Trophoblast cell (in vitro differentiated cells and primary cell): ENCODE results near the gene IFI30.

Source experiments
- DNase-seq, 2 donors: peaks; one replicate each; pipeline ENCODE4 v3.0.0-alpha.2; 2016
- H2AFZ ChIP-seq: 2 replicates; pipeline ENCODE4 v1.6.1; 2013; ENCODE audit warnings: low read length, moderate library complexity, mild to moderate bottlenecking; ENCODE audit not compliant: insufficient read depth, poor library complexity
- H2AK5ac ChIP-seq: 2 replicates; pipeline ENCODE4 v1.6.1; 2013; ENCODE audit warnings: mild to moderate bottlenecking, low read length
- H2BK120ac ChIP-seq: 2 replicates; pipeline ENCODE4 v1.6.1; 2013; ENCODE audit warnings: low read length, mild to moderate bottlenecking, moderate library complexity; ENCODE audit not compliant: insufficient read depth, poor library complexity
- H2BK12ac ChIP-seq: 2 replicates; pipeline ENCODE4 v1.6.1; 2013; ENCODE audit warnings: mild to moderate bottlenecking, low read length, moderate library complexity
- H2BK5ac ChIP-seq: 2 replicates; pipeline ENCODE4 v1.6.1; 2013; ENCODE audit warnings: low read length, low read depth, moderate library complexity, mild to moderate bottlenecking; ENCODE audit not compliant: poor library complexity
- H3K14ac ChIP-seq: 2 replicates; pipeline ENCODE4 v1.6.1; 2013; ENCODE audit warnings: mild to moderate bottlenecking, low read length
- H3K18ac ChIP-seq: 2 replicates; pipeline ENCODE4 v1.6.1; 2013; ENCODE audit warnings: mild to moderate bottlenecking, low read length
- H3K23ac ChIP-seq: 2 replicates; pipeline ENCODE4 v1.6.1; 2013; ENCODE audit warnings: low read length
- H3K27ac ChIP-seq: 2 replicates; pipeline ENCODE4 v1.5.1; 2013; ENCODE audit warnings: low read depth, mild to moderate bottlenecking, inconsistent platforms, low read length, moderate library complexity
- H3K27me3 ChIP-seq: 2 replicates; pipeline ENCODE4 v1.6.1; 2013; ENCODE audit warnings: inconsistent platforms, mild to moderate bottlenecking, low read length, moderate library complexity; ENCODE audit not compliant: insufficient read depth
- H3K36me3 ChIP-seq, 2 experiments: 1 replicate in 1 of 2; 2 replicates in 1 of 2; pipeline ENCODE4 v1.6.1; 2013; ENCODE audit warnings: low read length in 2 of 2, mild to moderate bottlenecking in 2 of 2, moderate library complexity in 1 of 2; ENCODE audit not compliant: insufficient read depth in 2 of 2, control insufficient read depth in 1 of 2
- H3K4ac ChIP-seq: 2 replicates; pipeline ENCODE4 v1.6.1; 2013; ENCODE audit warnings: low read depth, mild to moderate bottlenecking, low read length, moderate library complexity
- H3K4me1 ChIP-seq, 2 experiments: 1 replicate in 1 of 2; 2 replicates in 1 of 2; pipeline ENCODE4 v1.6.1; 2013; ENCODE audit warnings: low read length in 2 of 2, mild to moderate bottlenecking in 2 of 2, moderate library complexity in 1 of 2; ENCODE audit not compliant: insufficient read depth in 2 of 2, control insufficient read depth in 1 of 2
- H3K4me2 ChIP-seq: 2 replicates; pipeline ENCODE4 v1.6.1; 2013; ENCODE audit warnings: inconsistent platforms, mild to moderate bottlenecking, low read length, moderate library complexity
- H3K4me3 ChIP-seq: 2 replicates; pipeline ENCODE4 v1.5.1; 2013; ENCODE audit warnings: mild to moderate bottlenecking, low read depth, low read length, inconsistent platforms
- H3K79me1 ChIP-seq: one replicate; pipeline ENCODE4 v1.6.1; 2013; ENCODE audit warnings: low read length
- H3K79me2 ChIP-seq: 2 replicates; pipeline ENCODE4 v1.6.1; 2013; ENCODE audit warnings: low read length, mild to moderate bottlenecking; ENCODE audit not compliant: control insufficient read depth, insufficient read depth, poor library complexity
- H3K9ac ChIP-seq: 2 replicates; pipeline ENCODE4 v1.6.1; 2013; ENCODE audit warnings: mild to moderate bottlenecking, low read length
- H3K9me3 ChIP-seq: 2 replicates; pipeline ENCODE4 v1.6.1; 2013; ENCODE audit warnings: low read depth, mild to moderate bottlenecking, control low read depth, inconsistent platforms, low read length; ENCODE audit not compliant: insufficient read depth
- H4K12ac ChIP-seq: 2 replicates; pipeline ENCODE4 v1.6.1; 2013; ENCODE audit warnings: low read depth, mild to moderate bottlenecking, low read length, moderate library complexity
- H4K8ac ChIP-seq: 2 replicates; pipeline ENCODE4 v1.6.1; 2013; ENCODE audit warnings: low read depth, mild to moderate bottlenecking, low read length, moderate library complexity
- H4K91ac ChIP-seq: one replicate; pipeline ENCODE4 v1.6.1; 2013; ENCODE audit warnings: low read depth, mild to moderate bottlenecking, low read length, moderate library complexity
- WGBS: extraction: QIAGEN DNeasy Blood & Tissue Kit; methylation state at CpG from one replicate; pipeline ENCODE4 v1.1.7; 2013; ENCODE audit warnings: missing lambda C conversion rate; ENCODE audit not compliant: insufficient read length, insufficient coverage; ENCODE audit errors: extremely low coverage; 5-methylcytosine and 5-hydroxymethylcytosine counted together

IFI30 gene

DNA sequence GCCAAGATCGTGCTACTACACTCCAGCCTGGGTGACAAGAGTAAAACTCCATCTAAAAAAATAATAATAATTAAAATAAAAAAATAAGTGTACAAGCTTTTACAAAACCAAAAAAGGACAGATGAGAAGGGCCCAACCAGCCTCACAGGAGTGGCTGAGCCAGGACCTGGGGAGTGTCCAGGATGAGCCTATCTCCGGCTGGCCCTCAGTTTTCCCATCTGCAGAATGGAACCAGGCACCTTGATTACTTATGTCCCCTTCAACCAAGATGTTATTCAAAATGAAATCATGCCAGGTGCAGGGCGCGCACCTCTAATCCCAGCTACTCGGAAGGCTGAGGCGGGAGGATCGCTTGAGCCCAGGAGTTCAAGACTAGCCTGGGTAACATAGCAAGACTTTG lies 9.5 kb upstream of the IFI30 start:
- Histone ChIP-seq H3K27ac (no peak overlapping the region), H2AK5ac (no peak overlapping the region), H4K8ac (no peak overlapping the region), H3K4me3 (no peak overlapping the region), H3K79me1 (no peaks in the 10 kb centered on the region), H3K27me3 (no peaks in the 10 kb centered on the region), H3K4me2 (no peak overlapping the region), H4K91ac (no peak overlapping the region), H2BK5ac (no peak overlapping the region), H3K4me1 (peaks cover 9% of the 10 kb centered on the region in 2 experiments), H3K4ac (no peak overlapping the region), H3K9ac (no peak overlapping the region), H3K36me3 (peaks cover 63 to 68% of the 10 kb centered on the region in 2 experiments), H3K14ac (no peak overlapping the region), H3K9me3 (no peaks in the 10 kb centered on the region), H4K12ac (no peak overlapping the region), H2AFZ (no peak overlapping the region), H3K18ac (no peak overlapping the region), H3K23ac (no peak overlapping the region), H3K79me2 (no peaks in the 10 kb centered on the region), H2BK120ac (no peak overlapping the region), H2BK12ac (no peak overlapping the region)
- WGBS: no CpG with 5 or more reads among the region's 7 CpGs
- no peak for DNase-seq

DNA sequence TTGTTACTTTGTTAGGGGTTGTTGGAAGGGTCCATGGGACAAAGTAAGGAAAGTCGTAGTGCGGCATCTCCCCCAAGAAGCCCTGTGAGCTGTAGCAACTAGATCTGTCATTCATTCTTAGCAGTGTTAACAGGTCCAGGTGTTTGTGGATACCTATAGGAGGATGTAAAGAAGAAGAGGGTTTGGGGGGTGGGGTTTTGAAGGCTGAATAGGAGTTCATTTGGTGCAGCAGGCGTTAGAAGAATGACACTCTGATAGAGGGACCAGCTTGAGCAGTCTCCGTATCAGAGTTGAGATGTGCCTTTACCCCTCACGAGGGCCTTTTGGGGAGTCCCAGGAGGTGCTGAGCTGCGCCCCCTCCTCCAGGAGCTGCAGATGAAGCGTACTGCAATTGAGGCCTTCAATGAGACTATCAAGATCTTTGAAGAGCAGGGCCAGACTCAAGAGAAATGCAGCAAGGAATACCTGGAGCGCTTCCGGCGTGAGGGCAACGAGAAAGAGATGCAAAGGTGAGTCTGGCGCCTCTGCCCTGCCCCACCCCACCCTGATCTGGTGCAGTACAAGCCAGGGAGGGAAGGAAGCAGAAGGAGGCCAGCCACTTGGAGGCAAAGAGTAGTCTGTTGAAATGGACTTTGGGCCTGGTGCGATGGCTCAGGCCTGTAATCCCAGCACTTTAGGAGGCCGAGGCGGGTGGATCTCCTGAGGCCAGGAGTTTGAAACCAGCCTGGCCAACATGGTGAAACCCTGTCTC lies 7.6 kb upstream of the IFI30 start:
- DNase-seq: no peak
- Histone ChIP-seq H3K27ac (no peak overlapping the region), H3K18ac (no peak overlapping the region), H3K79me1 (no peaks in the 10 kb centered on the region), H3K4me1 (peaks cover 5 to 6% of the 10 kb centered on the region in 2 experiments), H3K27me3 (no peaks in the 10 kb centered on the region), H3K79me2 (no peaks in the 10 kb centered on the region), H3K14ac (no peak overlapping the region), H2AK5ac (no peak overlapping the region), H3K4me2 (no peak overlapping the region), H3K4ac (no peak overlapping the region), H4K91ac (no peak overlapping the region), H3K36me3 (peaks cover 72 to 76% of the 10 kb centered on the region in 2 experiments), H2BK120ac (no peak overlapping the region), H3K9ac (no peak overlapping the region), H2AFZ (no peak overlapping the region), H2BK12ac (no peak overlapping the region), H2BK5ac (no peak overlapping the region), H3K4me3 (no peak overlapping the region), H4K8ac (no peak overlapping the region), H3K23ac (no peak overlapping the region), H4K12ac (no peak overlapping the region), H3K9me3 (no peaks in the 10 kb centered on the region)
- WGBS: no CpG with 5 or more reads among the region's 15 CpGs

DNA sequence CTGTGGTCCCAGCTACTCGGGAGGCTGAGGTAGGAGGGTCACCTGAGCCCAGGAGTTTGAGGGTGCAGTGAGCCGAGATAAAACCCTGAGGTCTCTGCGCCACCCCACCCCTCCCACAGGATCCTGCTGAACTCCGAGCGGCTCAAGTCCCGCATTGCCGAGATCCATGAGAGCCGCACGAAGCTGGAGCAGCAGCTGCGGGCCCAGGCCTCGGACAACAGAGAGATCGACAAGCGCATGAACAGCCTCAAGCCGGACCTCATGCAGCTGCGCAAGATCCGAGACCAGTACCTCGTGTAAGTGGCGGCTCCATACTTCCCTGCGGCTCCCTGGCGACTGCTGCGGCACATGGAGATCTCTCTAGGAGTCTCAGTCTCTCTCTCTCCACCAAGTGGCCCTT lies 6.6 kb upstream of the IFI30 start:
- Histone ChIP-seq H2AK5ac (no peak overlapping the region), H3K27ac (no peak overlapping the region), H3K14ac (no peak overlapping the region), H3K23ac (no peak overlapping the region), H3K79me1 (no peaks in the 10 kb centered on the region), H4K91ac (no peak overlapping the region), H2BK5ac (no peak overlapping the region), H3K4me2 (no peak overlapping the region), H3K4ac (no peak overlapping the region), H4K12ac (no peak overlapping the region), H2AFZ (no peak overlapping the region), H3K4me3 (no peak overlapping the region), H2BK12ac (no peak overlapping the region), H3K79me2 (no peaks in the 10 kb centered on the region), H3K36me3 (peaks cover 69 to 70% of the 10 kb centered on the region in 2 experiments), H3K9me3 (no peaks in the 10 kb centered on the region), H3K4me1 (no peaks in the 10 kb centered on the region), H3K9ac (no peak overlapping the region), H3K27me3 (no peaks in the 10 kb centered on the region), H4K8ac (no peak overlapping the region), H2BK120ac (no peak overlapping the region), H3K18ac (no peak overlapping the region)
- no peak for DNase-seq
- WGBS: no CpG with 5 or more reads among the region's 21 CpGs

DNA sequence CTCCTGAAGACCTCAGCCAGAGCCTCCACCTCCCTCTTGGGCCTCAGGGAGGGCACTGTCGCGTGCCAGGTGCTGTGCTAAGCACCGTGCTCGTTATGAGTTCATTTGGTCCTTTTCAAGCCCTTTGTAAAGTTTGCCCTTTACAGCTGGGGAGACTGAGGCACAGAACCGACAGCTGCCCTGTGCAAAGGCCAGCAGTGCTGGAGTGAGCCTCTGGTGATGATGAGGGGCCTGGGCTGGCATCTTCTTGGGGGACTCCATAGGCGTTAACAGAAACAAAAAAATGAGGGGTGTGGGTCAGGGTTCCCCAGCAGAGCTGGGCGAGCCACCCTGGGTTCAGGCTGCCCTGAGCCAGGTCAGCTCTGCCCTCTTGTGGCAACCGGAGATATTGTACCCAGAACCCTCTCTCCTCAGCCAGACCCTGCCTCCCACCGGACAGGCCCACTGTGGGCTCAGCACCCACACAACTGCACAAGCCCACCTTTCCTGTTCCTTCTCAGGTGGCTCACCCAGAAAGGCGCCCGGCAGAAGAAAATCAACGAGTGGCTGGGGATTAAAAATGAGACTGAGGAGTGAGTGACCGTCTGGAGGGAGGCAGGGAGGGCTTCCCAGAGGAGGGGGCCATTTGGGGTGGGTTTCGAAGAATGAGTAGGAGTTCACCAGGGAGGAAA lies 5.5 kb upstream of the IFI30 start:
- no peak overlapping the region for H4K12ac ChIP-seq
- WGBS: no CpG with 5 or more reads among the region's 14 CpGs
- H3K23ac ChIP-seq: no peak overlapping the region
- H2BK120ac ChIP-seq: no peak overlapping the region
- no peaks in the 10 kb centered on the region for H3K9me3 ChIP-seq
- no peak overlapping the region for H2AFZ ChIP-seq
- no peak overlapping the region for H2AK5ac ChIP-seq
- H3K14ac ChIP-seq: no peak overlapping the region
- H3K4me3 ChIP-seq: no peak overlapping the region
- no peaks in the 10 kb centered on the region for H3K79me1 ChIP-seq
- H2BK5ac ChIP-seq: no peak overlapping the region
- no peaks in the 10 kb centered on the region for H3K79me2 ChIP-seq
- no peak overlapping the region for H3K9ac ChIP-seq
- no peak overlapping the region for H3K4ac ChIP-seq
- H2BK12ac ChIP-seq: no peak overlapping the region
- H3K36me3 ChIP-seq: peaks cover 60% of the 10 kb centered on the region in 2 experiments
- no peak overlapping the region for H4K91ac ChIP-seq
- DNase-seq: peak in 1 of 2 donors; percentile 51
- H3K4me2 ChIP-seq: no peak overlapping the region
- H3K27me3 ChIP-seq: no peaks in the 10 kb centered on the region
- H3K4me1 ChIP-seq: no peaks in the 10 kb centered on the region
- no peak overlapping the region for H3K18ac ChIP-seq
- no peak overlapping the region for H3K27ac ChIP-seq
- H4K8ac ChIP-seq: no peak overlapping the region
